ENCODE results near the gene METTL23.

DNA sequence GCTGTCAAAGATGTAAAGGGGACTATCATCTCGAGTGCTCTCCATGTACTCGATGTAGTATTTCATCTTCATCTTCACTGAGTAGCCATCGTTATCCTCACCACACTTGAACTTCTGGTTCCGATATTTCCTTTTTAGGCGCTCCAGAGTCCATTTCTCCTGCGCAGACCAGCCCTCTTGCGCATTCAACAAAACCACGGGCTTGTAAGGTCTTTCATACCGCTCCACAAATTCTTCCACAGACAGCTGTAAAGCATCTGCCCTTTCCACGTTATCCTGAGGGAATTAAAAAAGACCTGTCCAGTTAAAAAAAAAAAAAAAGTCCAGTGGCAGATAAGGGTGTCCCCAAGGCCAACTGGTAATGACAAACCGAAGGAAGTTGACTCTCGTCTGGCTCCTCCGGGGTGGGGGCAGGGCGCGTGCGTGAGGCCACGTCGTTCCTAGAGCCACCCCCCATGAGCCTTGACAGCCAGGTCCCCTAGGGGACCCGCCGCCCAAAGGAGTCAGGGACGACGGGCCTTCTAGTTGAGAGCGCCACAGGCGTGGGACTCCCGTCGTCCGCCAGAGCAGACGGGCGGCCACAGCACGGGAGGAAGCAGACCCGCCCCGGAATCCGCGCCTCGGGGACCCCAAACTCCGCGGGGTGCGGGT lies 934 bp upstream of the METTL23 start:
- TF ChIP-seq POLR2AphosphoS5 (IDR thresholded peaks at IDR 0.05; ENCODE audit: low read depth, low read length) (no peak), TAF1 (IDR thresholded peaks at IDR 0.05; ENCODE audit: borderline replicate concordance, insufficient read depth, low read length) (no peak; the same call in 1 of the 2 replicates), FOXP2 (optimal IDR thresholded peaks at IDR 0.05; ENCODE audit: borderline replicate concordance, extremely low read depth, extremely low read length, insufficient read depth) (no peak)

Measured in PFSK-1 (cell line).